Choroid plexus epithelial cell (primary cell): ENCODE results near the gene PLCL2.

Source experiments
- DNase-seq: peaks from one replicate; pipeline ENCODE4 v3.0.0-alpha.2; 2010; ENCODE audit warnings: low read depth
- H3K4me3 ChIP-seq: 2 replicates; pipeline ENCODE4 v1.5.1; 2011; ENCODE audit warnings: low read depth, mild to moderate bottlenecking, control low read depth, low read length, moderate library complexity
- TF ChIP-seq, protein P1 (sequence below): conservative IDR thresholded peaks from 2 replicates; pipeline ENCODE4 v1.5.1; 2011; ENCODE audit warnings: low read depth, mild to moderate bottlenecking, control low read depth, inconsistent platforms, low read length, moderate library complexity

The PLCL2 gene

DNA sequence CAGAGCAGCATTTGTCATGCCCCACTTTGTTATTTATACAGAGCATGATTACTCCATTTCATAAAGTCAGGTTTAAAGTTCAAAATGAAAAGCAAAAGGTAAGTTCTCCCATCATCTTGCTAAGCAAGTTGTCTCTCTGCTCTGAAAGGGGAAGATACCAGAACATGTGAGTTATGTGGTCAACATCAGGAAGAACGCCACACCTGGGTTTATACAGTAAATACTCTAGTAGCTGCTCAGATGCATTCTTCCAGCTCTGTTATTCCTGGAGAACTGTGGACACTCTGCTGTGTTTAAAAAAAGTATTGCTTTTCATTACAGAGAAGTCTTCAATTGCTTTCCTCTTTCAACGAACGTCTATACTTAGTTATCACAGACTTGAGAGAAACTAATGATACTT lies 145.7 kb downstream of the PLCL2 start:
- TF ChIP-seq, protein P1, sequence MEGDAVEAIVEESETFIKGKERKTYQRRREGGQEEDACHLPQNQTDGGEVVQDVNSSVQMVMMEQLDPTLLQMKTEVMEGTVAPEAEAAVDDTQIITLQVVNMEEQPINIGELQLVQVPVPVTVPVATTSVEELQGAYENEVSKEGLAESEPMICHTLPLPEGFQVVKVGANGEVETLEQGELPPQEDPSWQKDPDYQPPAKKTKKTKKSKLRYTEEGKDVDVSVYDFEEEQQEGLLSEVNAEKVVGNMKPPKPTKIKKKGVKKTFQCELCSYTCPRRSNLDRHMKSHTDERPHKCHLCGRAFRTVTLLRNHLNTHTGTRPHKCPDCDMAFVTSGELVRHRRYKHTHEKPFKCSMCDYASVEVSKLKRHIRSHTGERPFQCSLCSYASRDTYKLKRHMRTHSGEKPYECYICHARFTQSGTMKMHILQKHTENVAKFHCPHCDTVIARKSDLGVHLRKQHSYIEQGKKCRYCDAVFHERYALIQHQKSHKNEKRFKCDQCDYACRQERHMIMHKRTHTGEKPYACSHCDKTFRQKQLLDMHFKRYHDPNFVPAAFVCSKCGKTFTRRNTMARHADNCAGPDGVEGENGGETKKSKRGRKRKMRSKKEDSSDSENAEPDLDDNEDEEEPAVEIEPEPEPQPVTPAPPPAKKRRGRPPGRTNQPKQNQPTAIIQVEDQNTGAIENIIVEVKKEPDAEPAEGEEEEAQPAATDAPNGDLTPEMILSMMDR = no peak
- DNase-seq = no peak
- no peak overlapping the region for H3K4me3 ChIP-seq

DNA sequence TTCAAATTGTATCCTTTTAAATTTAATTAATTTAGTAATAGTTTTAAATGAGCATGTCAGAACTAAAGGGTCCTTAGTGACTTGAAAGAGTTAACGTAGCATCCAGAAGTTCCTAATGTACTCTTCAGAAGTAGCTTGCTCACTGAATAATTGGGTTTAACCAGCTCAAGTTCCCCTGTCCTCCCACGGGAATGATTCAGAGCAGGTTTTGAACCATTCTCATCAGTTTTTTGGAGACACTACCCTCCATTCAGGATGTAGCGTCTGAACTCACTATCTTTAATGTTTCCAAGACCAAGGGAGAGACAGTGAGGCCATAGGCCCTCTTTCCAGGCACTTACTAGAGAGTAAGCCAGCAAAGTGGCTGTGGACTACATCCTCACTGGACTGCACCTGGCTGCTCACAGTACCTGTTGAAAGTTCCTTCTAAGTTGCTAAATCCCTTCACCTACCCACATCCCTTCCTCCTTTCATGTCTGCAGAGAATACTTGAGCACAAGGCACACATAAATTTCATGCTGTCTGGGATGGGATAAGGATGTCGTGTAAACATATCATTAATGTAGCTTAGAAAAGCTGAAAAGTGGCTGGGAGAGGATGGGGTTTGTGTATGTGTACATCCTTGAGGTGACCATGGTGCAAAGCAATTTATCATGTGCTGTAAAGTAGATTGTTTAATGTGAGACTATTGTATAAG lies 146.3 kb downstream of the PLCL2 start:
- H3K4me3 ChIP-seq = no peak overlapping the region
- TF ChIP-seq, protein P1 = no peak
- no peak for DNase-seq

DNA sequence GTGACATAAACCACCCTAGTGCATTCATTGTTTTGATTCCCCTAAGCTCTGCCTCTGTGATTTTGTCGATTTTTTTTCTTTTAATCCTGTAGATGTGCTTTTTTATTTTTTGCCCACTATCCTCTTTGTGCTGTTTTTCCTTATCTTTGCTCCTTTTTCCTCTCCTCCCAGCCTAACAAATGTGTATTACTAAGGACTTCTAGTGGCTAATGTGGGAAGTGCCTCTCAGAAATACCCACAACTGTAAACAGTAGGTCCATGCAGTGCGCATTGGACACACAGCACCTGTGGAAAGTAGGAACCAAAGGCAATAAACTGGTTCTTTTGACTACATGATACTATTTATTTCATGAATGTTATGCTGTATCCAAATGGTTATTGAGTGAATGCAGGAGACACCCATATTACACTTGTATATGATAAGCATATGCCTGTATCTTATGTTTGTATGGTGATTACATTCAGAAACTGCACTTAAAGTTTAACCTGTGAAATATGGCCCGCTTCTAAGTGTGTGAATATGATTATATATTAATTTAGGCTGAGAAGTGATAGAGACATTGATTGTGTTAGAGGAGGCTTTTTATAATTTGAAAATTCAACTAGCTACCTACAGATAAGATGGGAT lies 147.8 kb downstream of the PLCL2 start:
- DNase-seq = peak; percentile 70
- H3K4me3 ChIP-seq = no peak overlapping the region
- TF ChIP-seq, protein P1 = peak; percentile 79

DNA sequence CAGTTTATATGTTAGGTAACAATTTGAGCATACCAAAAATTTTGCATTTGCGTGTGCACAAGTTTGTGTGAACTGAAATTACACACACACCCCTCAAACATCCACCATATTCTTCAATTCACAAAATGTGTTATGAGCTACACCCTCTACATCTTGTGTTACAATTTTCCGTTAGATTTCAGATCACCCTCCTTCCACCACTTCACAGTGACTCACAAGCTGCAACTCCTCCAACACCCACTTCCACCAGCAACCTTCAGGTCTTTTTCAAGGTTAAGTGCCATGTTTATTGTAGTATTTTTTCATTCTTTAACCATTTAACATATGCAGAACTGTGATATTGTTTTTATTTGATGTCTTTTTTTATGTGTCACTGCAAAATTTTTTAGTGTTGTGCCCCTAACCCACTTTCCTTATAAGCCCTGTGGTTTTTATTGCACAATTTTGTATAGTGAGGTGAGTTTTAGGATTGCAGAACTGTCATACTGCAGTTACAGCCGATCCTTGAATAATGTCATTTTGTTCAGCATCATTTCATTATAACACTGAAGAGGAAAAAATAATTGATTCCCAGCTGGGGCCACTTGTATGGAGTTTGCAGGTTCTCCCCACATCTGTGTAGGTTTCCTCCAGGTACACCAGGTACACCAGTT lies 148.9 kb downstream of the PLCL2 start:
- peak; percentile 45 for DNase-seq
- TF ChIP-seq, protein P1 = no peak
- no peak overlapping the region for H3K4me3 ChIP-seq

DNA sequence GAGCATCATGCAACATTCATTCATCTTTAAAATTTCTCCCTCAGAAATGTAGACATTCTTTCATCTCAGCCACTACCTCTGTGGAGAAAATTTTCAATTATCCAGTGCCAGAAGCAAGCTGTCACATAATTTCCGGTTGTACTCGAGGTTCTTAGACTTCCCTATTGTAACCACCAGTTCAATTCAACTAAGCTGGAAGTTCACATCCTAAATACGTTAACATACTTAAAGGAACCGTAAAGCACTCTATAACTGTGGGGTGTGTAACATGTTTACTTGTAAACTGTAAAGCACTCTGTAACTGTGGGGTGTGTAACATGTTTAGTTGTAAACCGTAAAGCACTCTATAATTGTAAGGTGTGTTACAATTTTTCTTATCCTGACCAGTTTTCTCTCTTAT lies 150.3 kb downstream of the PLCL2 start:
- TF ChIP-seq, protein P1 = no peak
- H3K4me3 ChIP-seq = no peak overlapping the region
- no peak for DNase-seq

DNA sequence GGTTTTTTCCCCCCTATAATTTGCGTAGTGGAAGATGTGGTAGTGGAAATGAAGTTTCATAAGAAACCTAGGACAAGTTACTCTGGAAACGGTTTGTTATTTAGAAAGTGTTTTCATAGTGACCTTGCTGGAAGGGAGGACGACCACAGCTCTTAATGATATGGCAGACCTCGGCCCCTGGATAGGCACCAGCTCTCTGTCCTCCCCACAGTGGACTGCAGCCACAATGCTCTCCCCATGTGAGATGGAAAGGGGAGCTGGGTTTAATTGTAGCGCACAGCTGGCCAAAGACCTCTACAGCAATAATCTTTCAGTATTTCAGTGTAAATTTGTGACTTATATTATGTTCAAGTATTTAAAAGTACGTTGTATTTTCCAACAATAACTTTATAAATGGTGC lies 151.2 kb downstream of the PLCL2 start:
- TF ChIP-seq, protein P1 = no peak
- no peak overlapping the region for H3K4me3 ChIP-seq
- no peak for DNase-seq
